H1 (cell line): ENCODE results near the gene NIM1K. TPM values are rescaled to one million over a fixed set of nuclear protein-coding genes. Genes with fewer than 3 reads are reported as not detected.
"Not testable (repeated sequence)": the region's sequence is repeated elsewhere in the genome, so short reads cannot be mapped to it uniquely, and the experiment has no call there.

ENCODE experiments used
- CTCF ChIA-PET: fragments of 300-600 bp; sonication (Branson Sonifier 250); formaldehyde crosslinking; loops from one replicate; lab custom pipeline; 2021; ENCODE audit not compliant: partially characterized antibody; lab: Charles Lee
- POLR2A ChIA-PET: fragments of 300-600 bp; sonication (Branson Sonifier 250); formaldehyde crosslinking; loops from one replicate; lab custom pipeline; 2021; ENCODE audit warnings: inconsistent platforms; ENCODE audit not compliant: partially characterized antibody; lab: Charles Lee
- DNase-seq, 2 experiments: peaks; one replicate each; pipeline versions ENCODE4 v3.0.0 to v3.0.0-alpha.2; 2010 to 2022; ENCODE audit warnings: low spot score in 2 of 2, low read depth in 1 of 2, mixed read lengths in 1 of 2
- FAIRE-seq: peaks from 2 replicates; lab custom pipeline; 2011; peaks lifted over from hg19 to GRCh38; lab: Jason Lieb, UNC
- H2AFZ ChIP-seq: 2 replicates; pipeline ENCODE4 v1.8.1; 2012; ENCODE audit warnings: low read length, inconsistent platforms
- H2AK5ac ChIP-seq: 2 replicates; pipeline ENCODE4 v1.6.1; 2013; ENCODE audit warnings: low read depth, low read length
- H2BK120ac ChIP-seq: replicated peaks from 2 replicates; pipeline ENCODE3; 2013; ENCODE audit warnings: low read depth, low read length, inconsistent platforms
- H2BK12ac ChIP-seq: 2 replicates; pipeline ENCODE4 v1.6.1; 2013; ENCODE audit warnings: low read depth, low read length
- H2BK15ac ChIP-seq: 2 replicates; pipeline ENCODE4 v1.6.1; 2013; ENCODE audit warnings: low read length
- H2BK20ac ChIP-seq: 2 replicates; pipeline ENCODE4 v1.6.1; 2013; ENCODE audit warnings: low read length
- H2BK5ac ChIP-seq: 2 replicates; pipeline ENCODE4 v1.6.1; 2013; ENCODE audit warnings: low read depth, low read length
- H3K14ac ChIP-seq: 2 replicates; pipeline ENCODE4 v1.6.1; 2013; ENCODE audit warnings: inconsistent platforms; ENCODE audit not compliant: insufficient read length
- H3K18ac ChIP-seq: 2 replicates; pipeline ENCODE4 v1.6.1; 2013; ENCODE audit warnings: low read length; ENCODE audit errors: extremely low read depth
- H3K23ac ChIP-seq: 2 replicates; pipeline ENCODE4 v1.6.1; 2013; ENCODE audit warnings: inconsistent platforms; ENCODE audit not compliant: insufficient read length
- H3K23me2 ChIP-seq: 2 replicates; pipeline ENCODE4 v1.6.1; 2013; ENCODE audit warnings: low read depth, low read length
- H3K27ac ChIP-seq: 2 replicates; pipeline ENCODE4 v1.6.1; 2011; ENCODE audit warnings: low read depth, low read length, inconsistent platforms
- H3K27me3 ChIP-seq, 4 experiments: replicated peaks in 1 of 4; 1 replicate in 1 of 4; 2 replicates in 3 of 4; pipeline versions ENCODE4 v1.6.1 to v1.8.1; 2011 to 2013; ENCODE audit warnings: low read length in 3 of 4, mild to moderate bottlenecking in 3 of 4, inconsistent platforms in 2 of 4, mixed read lengths in 2 of 4, moderate library complexity in 1 of 4; ENCODE audit not compliant: control insufficient read depth in 3 of 4, insufficient read depth in 3 of 4; ENCODE audit errors: extremely low read depth in 1 of 4
- H3K36me3 ChIP-seq, 4 experiments: 2 replicates each; pipeline versions ENCODE4 v1.6.1 to v1.8.1; 2011 to 2013; ENCODE audit warnings: mild to moderate bottlenecking in 4 of 4, low read length in 3 of 4, moderate library complexity in 2 of 4, control low read depth in 1 of 4, inconsistent platforms in 1 of 4; ENCODE audit not compliant: insufficient read depth in 4 of 4, control insufficient read depth in 2 of 4
- H3K4ac ChIP-seq: replicated peaks from 2 replicates; pipeline ENCODE3; 2013; ENCODE audit warnings: low read length, low read depth, mixed read lengths, inconsistent platforms; ENCODE audit not compliant: insufficient read length
- H3K4me1 ChIP-seq, 4 experiments: replicated peaks in 1 of 4; 1 replicate in 1 of 4; 2 replicates in 3 of 4; pipeline versions ENCODE4 v1.6.1 to v1.8.1; 2011 to 2013; ENCODE audit warnings: low read length in 3 of 4, inconsistent platforms in 2 of 4, mixed read lengths in 1 of 4; ENCODE audit not compliant: insufficient read depth in 4 of 4, control insufficient read depth in 3 of 4
- H3K4me2 ChIP-seq, 2 experiments: 2 replicates each; pipeline versions ENCODE4 v1.6.1 to v1.8.1; 2011 to 2013; ENCODE audit warnings: low read depth in 2 of 2, low read length in 2 of 2, control low read depth in 1 of 2, inconsistent platforms in 1 of 2, mild to moderate bottlenecking in 1 of 2; ENCODE audit not compliant: insufficient read depth in 1 of 2
- H3K4me3 ChIP-seq, 4 experiments: fragments of 200-600, 300-600 bp in 1 of 4; sonication (generic), shearing (Covaris generic), sonication (Bioruptor Twin) in 1 of 4; 2 replicates each; pipeline versions ENCODE4 v1.5.1 to v1.8.1; 2011 to 2016; ENCODE audit warnings: low read length in 4 of 4, low read depth in 3 of 4, control low read depth in 2 of 4, inconsistent platforms in 2 of 4, mild to moderate bottlenecking in 2 of 4, mixed read lengths in 1 of 4, moderate library complexity in 1 of 4; ENCODE audit not compliant: insufficient read depth in 2 of 4; ENCODE audit errors: extremely low read depth in 1 of 4
- H3K56ac ChIP-seq: replicated peaks from 2 replicates; pipeline ENCODE3; 2013; ENCODE audit warnings: low read depth, mild to moderate bottlenecking, mixed read lengths, low read length, inconsistent platforms; ENCODE audit not compliant: insufficient read length
- H3K79me1 ChIP-seq: 2 replicates; pipeline ENCODE4 v1.6.1; 2013; ENCODE audit warnings: low read depth, low read length, control low read depth
- H3K79me2 ChIP-seq, 2 experiments: 2 replicates each; pipeline versions ENCODE4 v1.6.1 to v1.8.1; 2012 to 2013; ENCODE audit warnings: low read length in 2 of 2, mild to moderate bottlenecking in 2 of 2, inconsistent platforms in 1 of 2; ENCODE audit not compliant: insufficient read depth in 2 of 2, control insufficient read depth in 1 of 2
- H3K9ac ChIP-seq, 4 experiments: replicated peaks in 1 of 4; 1 replicate in 1 of 4; 2 replicates in 3 of 4; pipeline versions ENCODE4 v1.6.1 to v1.8.1; 2011 to 2013; ENCODE audit warnings: low read depth in 3 of 4, low read length in 3 of 4, control low read depth in 2 of 4, mild to moderate bottlenecking in 2 of 4, moderate library complexity in 2 of 4, inconsistent platforms in 1 of 4; ENCODE audit errors: extremely low read depth in 1 of 4
- H3K9me3 ChIP-seq, 2 experiments: 2 replicates each; pipeline versions ENCODE4 v1.6.1 to v1.8.1; 2012 to 2013; ENCODE audit warnings: mild to moderate bottlenecking in 2 of 2, moderate library complexity in 2 of 2, control low read depth in 1 of 2, inconsistent platforms in 1 of 2, low read depth in 1 of 2, low read length in 1 of 2, mixed read lengths in 1 of 2; ENCODE audit not compliant: insufficient read depth in 2 of 2
- H4K20me1 ChIP-seq, 2 experiments: replicated peaks in 1 of 2; 2 replicates each; pipeline versions ENCODE3 to v1.8.1; 2011 to 2013; ENCODE audit warnings: inconsistent platforms in 2 of 2, low read length in 2 of 2, mild to moderate bottlenecking in 1 of 2; ENCODE audit not compliant: insufficient read depth in 2 of 2, control insufficient read depth in 1 of 2
- H4K5ac ChIP-seq: 2 replicates; pipeline ENCODE4 v1.6.1; 2013; ENCODE audit warnings: low read length, low read depth, mixed read lengths, inconsistent platforms; ENCODE audit not compliant: insufficient read length
- H4K8ac ChIP-seq: 2 replicates; pipeline ENCODE4 v1.8.0; 2013; ENCODE audit warnings: mild to moderate bottlenecking, moderate library complexity, low read length, inconsistent platforms; ENCODE audit not compliant: insufficient read depth; ENCODE audit errors: extremely low read depth
- H4K91ac ChIP-seq: replicated peaks from 2 replicates; pipeline ENCODE3; 2013; ENCODE audit warnings: low read length, mixed read lengths, inconsistent platforms; ENCODE audit not compliant: insufficient read length
- WGBS, 2 experiments: shearing (Covaris generic) in 1 of 2; methylation state at CpG; one replicate each; pipeline versions ENCODE4 v1.1.6 to v1.1.7; 2013 to 2015; ENCODE audit warnings: low lambda C conversion rate in 2 of 2, mixed read lengths in 2 of 2, inconsistent platforms in 1 of 2, low coverage in 1 of 2, missing lambda C conversion rate in 1 of 2; ENCODE audit not compliant: insufficient replicate concordance in 2 of 2, insufficient coverage in 1 of 2, insufficient read length in 1 of 2; ENCODE audit errors: extremely low coverage in 1 of 2, missing lambda C conversion rate in 1 of 2; 5-methylcytosine and 5-hydroxymethylcytosine counted together
- polyA plus RNA-seq, 7 experiments: library from polyadenylated mRNA; depleted of rRNA in 3 of 7; stranded (reverse) in 5 of 7; unstranded in 2 of 7; fragments of >200 nt in 5 of 7; fragments of 200-250 nt in 2 of 7; gene quantifications; 1 replicate in 5 of 7; 2 replicates in 1 of 7; 4 replicates in 1 of 7; pipeline versions ENCODE4 v1.2.1 to v1.2.3, GENCODE V29; 2011 to 2013; ENCODE audit warnings: missing spikeins in 2 of 7, mixed read lengths in 2 of 7
- total RNA-seq: library from RNA; stranded (reverse); fragmentation: NEBNext Ultra II Directional; extraction: Animal tissue kit (Norgen Biotek cat#: 25700); gene quantifications from 2 replicates; pipeline ENCODE4 v1.2.1, GENCODE V29; 2021

The NIM1K gene
- total and polyA plus RNA-seq, 2 of the 8 experiments (the other 6 are each of a cell fraction or from before 2014, with no cell fraction given) = not detected

- H4K91ac ChIP-seq, H3K9me3 ChIP-seq, H3K23ac ChIP-seq, H3K79me2 ChIP-seq, POLR2A ChIA-PET, H3K79me1 ChIP-seq, H3K4me1 ChIP-seq, H2AK5ac ChIP-seq, H3K23me2 ChIP-seq, H3K14ac ChIP-seq, DNase-seq, FAIRE-seq, H3K27ac ChIP-seq, H2AFZ ChIP-seq, H3K4me2 ChIP-seq, H2BK5ac ChIP-seq, H2BK120ac ChIP-seq, CTCF ChIA-PET, H3K56ac ChIP-seq, H3K4ac ChIP-seq, H4K20me1 ChIP-seq, H4K5ac ChIP-seq, H3K9ac ChIP-seq, H2BK20ac ChIP-seq, H3K18ac ChIP-seq, H2BK12ac ChIP-seq, H3K27me3 ChIP-seq, H4K8ac ChIP-seq, H2BK15ac ChIP-seq, H3K4me3 ChIP-seq: not testable (repeated sequence)
- H3K36me3 ChIP-seq = peaks cover 0 to 51% (median 17%) of the 10 kb centered on the region in 4 experiments; a peak in 6 of 8 replicates
- 84% methylated on average over 5 of the region's 5 CpGs; no CpG with 5 or more reads in 1 of the 2 experiments for WGBS, 2 experiments
Measured at GRCh38 chr5:43164801-43165200, 27.2 kb upstream of the NIM1K start.
